HFFc6 (cell line): ENCODE results near the gene MAGI1. TPM values are rescaled to one million over a fixed set of nuclear protein-coding genes. Genes with fewer than 3 reads are reported as not detected.

Experiments used
- DNase-seq: peaks from one replicate; pipeline ENCODE4 v3.0.0-alpha.2; 2018
- H3K27ac Mint-ChIP-seq: 2 replicates; pipeline ENCODE4 v1.8.0; 2020; ENCODE audit warnings: mild to moderate bottlenecking, mixed read lengths
- H3K27me3 Mint-ChIP-seq: 2 replicates; pipeline ENCODE4 v1.8.0; 2021; ENCODE audit warnings: mild to moderate bottlenecking, moderate library complexity, mixed read lengths; ENCODE audit not compliant: insufficient read depth
- H3K36me3 Mint-ChIP-seq: 2 replicates; pipeline ENCODE4 v1.8.0; 2021; ENCODE audit warnings: low read depth, mixed read lengths
- H3K4me1 Mint-ChIP-seq: 2 replicates; pipeline ENCODE4 v1.8.0; 2020; ENCODE audit warnings: low read depth, mixed read lengths
- H3K4me3 Mint-ChIP-seq: 2 replicates; pipeline ENCODE4 v1.8.0; 2020; ENCODE audit warnings: mild to moderate bottlenecking, moderate library complexity, mixed read lengths
- H3K9me3 Mint-ChIP-seq: 2 replicates; pipeline ENCODE4 v1.8.0; 2020; ENCODE audit warnings: mild to moderate bottlenecking, mixed read lengths
- CTCF ChIP-seq: fragments of 200-600 bp; sonication (generic); IDR thresholded peaks from 2 replicates; pipeline ENCODE4 v1.5.0; 2021; ENCODE audit warnings: antibody characterized with exemption, mild to moderate bottlenecking
- total RNA-seq, 6 experiments: library from RNA; stranded (reverse); fragmentation: NEBNext Ultra II Directional; extraction: Animal tissue kit (Norgen Biotek cat#: 25700); gene quantifications; 2 replicates in 1 of 6; 3 replicates in 5 of 6; pipeline ENCODE4 v1.2.3, GENCODE V29; 2021

Gene MAGI1
- total RNA-seq, 6 experiments from 2014 or later, result 21.1 to 30.5 (median 22.4) TPM

GRCh38 chr3:65305836-65306235, 732.9 kb downstream of the MAGI1 start:
- H3K9me3 Mint-ChIP-seq, result no peaks in the 10 kb centered on the region
- H3K36me3 Mint-ChIP-seq, result no peaks in the 10 kb centered on the region
- DNase-seq, result no peak
- H3K4me3 Mint-ChIP-seq, result no peak overlapping the region
- H3K4me1 Mint-ChIP-seq, result no peaks in the 10 kb centered on the region
- TF ChIP-seq CTCF, result no peak
- H3K27ac Mint-ChIP-seq, result no peak overlapping the region
- H3K27me3 Mint-ChIP-seq, result peaks cover 2% of the 10 kb centered on the region; the same call in 1 of the 2 replicates

Other genes starting within 250 kb of the MAGI1 start
- 10 to 100 TPM; 12.8 to 16.3 (median 13.6) TPM for gene SLC25A26, start 182.1 kb upstream of the MAGI1 start, total RNA-seq